ENCODE data around the gene CELF4.
A peak's percentile ranks its signal among the peaks of the same experiment; 100 is the strongest.

Gene CELF4

GRCh38 chr18:37545461-37546271 lies 19.9 kb downstream of the CELF4 start:
- DNase-seq: no peak

GRCh38 chr18:37544713-37545112 lies 20.9 kb downstream of the CELF4 start:
- DNase-seq: no peak

GRCh38 chr18:37544217-37544616 lies 21.4 kb downstream of the CELF4 start:
- no peak for DNase-seq

- no peak for DNase-seq
Observed at GRCh38 chr18:37543321-37543720, 22.3 kb downstream of the CELF4 start.

- no peak for DNase-seq
Observed at GRCh38 chr18:37541517-37541916, 24.1 kb downstream of the CELF4 start.

GRCh38 chr18:37540424-37541138 lies 25.0 kb downstream of the CELF4 start:
- DNase-seq: no peak

GRCh38 chr18:37539236-37539635 lies 26.4 kb downstream of the CELF4 start:
- DNase-seq: no peak

- DNase-seq: no peak
Observed at GRCh38 chr18:37538526-37539205, 26.9 kb downstream of the CELF4 start.

- DNase-seq: peak; percentile 74
Observed at GRCh38 chr18:37537868-37538525, 27.6 kb downstream of the CELF4 start.

GRCh38 chr18:37536656-37537055 lies 28.9 kb downstream of the CELF4 start:
- no peak for DNase-seq

- no peak for DNase-seq
Observed at GRCh38 chr18:37535968-37536367, 29.6 kb downstream of the CELF4 start.

GRCh38 chr18:37534627-37535026 lies 31.0 kb downstream of the CELF4 start:
- DNase-seq: no peak

- DNase-seq: peak; percentile 8
Observed at GRCh38 chr18:37533647-37534584, 31.7 kb downstream of the CELF4 start.

- DNase-seq: no peak
Observed at GRCh38 chr18:37532917-37533316, 32.7 kb downstream of the CELF4 start.

- DNase-seq: no peak
Observed at GRCh38 chr18:37529863-37530262, 35.7 kb downstream of the CELF4 start.

- DNase-seq: no peak
Observed at GRCh38 chr18:37529296-37529695, 36.3 kb downstream of the CELF4 start.

GRCh38 chr18:37527395-37527794 lies 38.2 kb downstream of the CELF4 start:
- no peak for DNase-seq

- no peak for DNase-seq
Observed at GRCh38 chr18:37525262-37525585, 40.4 kb downstream of the CELF4 start.

GRCh38 chr18:37524498-37525261 lies 40.9 kb downstream of the CELF4 start:
- DNase-seq: no peak

GRCh38 chr18:37524139-37524497 lies 41.5 kb downstream of the CELF4 start:
- no peak for DNase-seq
